IPS DF 6.9 (cell line): Measurements from ENCODE around the gene ITPR1.
"Not testable (repeated sequence)": the region's sequence is repeated elsewhere in the genome, so short reads cannot be mapped to it uniquely, and the experiment has no call there.

ENCODE experiments used
- DNase-seq: peaks from one replicate; pipeline ENCODE4 v3.0.0-alpha.2; 2013; ENCODE audit warnings: low read depth, low spot score
- H3K27ac ChIP-seq: one replicate; pipeline ENCODE4 v1.5.1; 2013; ENCODE audit warnings: low read length, control low read depth
- H3K27me3 ChIP-seq: 2 replicates; pipeline ENCODE4 v1.6.1; 2013; ENCODE audit warnings: mild to moderate bottlenecking, low read length; ENCODE audit not compliant: control insufficient read depth, insufficient read depth
- H3K36me3 ChIP-seq: 2 replicates; pipeline ENCODE4 v1.6.1; 2013; ENCODE audit warnings: low read length; ENCODE audit not compliant: control insufficient read depth, insufficient read depth
- H3K4me1 ChIP-seq: 2 replicates; pipeline ENCODE4 v1.6.1; 2013; ENCODE audit warnings: low read length; ENCODE audit not compliant: control insufficient read depth, insufficient read depth
- H3K4me3 ChIP-seq: 2 replicates; pipeline ENCODE4 v1.5.1; 2013; ENCODE audit warnings: mild to moderate bottlenecking, low read length
- H3K9me3 ChIP-seq: 2 replicates; pipeline ENCODE4 v1.6.1; 2013; ENCODE audit warnings: low read length, inconsistent platforms; ENCODE audit not compliant: control insufficient read depth, insufficient read depth
- WGBS: extraction: QIAGEN DNeasy Blood & Tissue Kit; methylation state at CpG from one replicate; pipeline ENCODE4 v1.1.7; 2013; ENCODE audit warnings: mixed read lengths, missing lambda C conversion rate; ENCODE audit not compliant: insufficient read length, insufficient coverage; 5-methylcytosine and 5-hydroxymethylcytosine counted together

The ITPR1 gene

DNA sequence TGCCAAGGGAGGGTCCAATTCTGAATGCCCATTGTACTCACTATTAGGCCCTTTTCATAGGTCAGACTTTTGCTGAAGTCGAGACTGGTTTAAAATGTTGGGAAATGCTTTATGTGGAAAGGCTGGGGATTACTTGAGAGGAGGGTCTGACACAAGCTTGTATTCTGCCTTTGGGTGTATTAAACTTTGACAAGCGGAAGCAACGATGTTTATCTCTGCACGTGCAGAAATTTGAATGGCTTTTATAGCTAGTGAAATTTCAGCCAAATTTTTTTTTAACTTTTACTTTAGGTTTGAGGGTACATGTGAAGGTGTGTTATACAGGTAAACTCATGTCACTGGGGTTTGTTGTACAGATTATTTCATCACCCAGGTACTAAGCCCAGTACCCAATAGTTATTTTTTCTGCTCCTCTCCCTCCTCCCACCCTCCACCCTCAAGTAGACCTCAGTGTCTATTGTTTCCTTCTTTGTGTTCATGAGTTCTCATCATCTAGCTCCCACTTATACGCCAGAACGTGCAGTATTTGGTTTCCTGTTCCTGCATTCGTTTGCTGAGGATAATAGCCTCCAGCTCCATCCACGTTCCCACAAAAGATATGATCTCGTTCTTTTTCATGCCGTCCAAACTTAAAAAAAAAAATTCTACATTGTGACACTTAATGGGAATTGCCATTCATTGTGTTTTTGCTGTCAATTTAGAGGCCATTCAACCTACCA is 263.1 kb downstream of the ITPR1 start:
- DNase-seq: no peak
- Histone ChIP-seq H3K4me3 (no peak overlapping the region), H3K27ac (no peak overlapping the region), H3K36me3 (no peaks in the 10 kb centered on the region), H3K9me3 (no peaks in the 10 kb centered on the region), H3K27me3 (no peaks in the 10 kb centered on the region), H3K4me1 (no peaks in the 10 kb centered on the region)
- WGBS: no CpG with 5 or more reads among the region's 10 CpGs

DNA sequence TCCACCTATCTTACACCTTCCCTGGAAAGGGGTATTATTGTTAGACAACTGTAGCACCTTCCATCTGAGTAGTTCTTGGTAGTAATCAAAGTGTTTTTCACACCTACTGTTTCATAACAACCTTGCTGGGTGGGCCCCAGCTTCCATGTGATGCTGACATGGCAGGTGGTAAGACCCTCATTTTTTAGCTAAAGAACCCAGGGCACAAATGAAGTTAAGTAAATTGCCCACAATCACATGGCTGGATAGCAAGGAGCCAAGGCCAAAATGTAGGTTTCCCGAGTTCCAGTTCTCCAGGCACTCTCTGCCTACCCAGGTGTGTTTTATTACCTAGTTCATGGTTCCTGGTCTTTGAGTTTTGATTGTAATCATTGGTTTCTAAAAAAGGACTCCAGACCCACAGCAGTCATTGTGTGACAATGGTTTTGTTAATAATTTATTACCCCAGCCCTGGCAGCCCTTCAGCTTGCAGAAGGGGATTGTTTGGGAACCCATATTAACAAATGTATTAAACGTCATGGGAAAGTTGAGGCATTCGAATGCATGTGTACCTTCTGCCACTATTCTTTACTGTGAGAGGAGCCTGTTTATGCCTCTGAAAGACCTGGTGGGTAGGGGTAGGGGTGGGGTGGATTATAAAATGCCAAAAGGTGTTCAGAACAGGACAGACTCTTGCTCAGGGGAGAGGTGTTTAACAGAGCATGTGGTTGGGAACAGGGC is 263.9 kb downstream of the ITPR1 start:
- H3K36me3 ChIP-seq: no peaks in the 10 kb centered on the region
- no peaks in the 10 kb centered on the region for H3K9me3 ChIP-seq
- H3K27ac ChIP-seq: no peak overlapping the region
- WGBS: no CpG with 5 or more reads among the region's 3 CpGs
- no peak overlapping the region for H3K4me3 ChIP-seq
- no peaks in the 10 kb centered on the region for H3K27me3 ChIP-seq
- no peaks in the 10 kb centered on the region for H3K4me1 ChIP-seq
- DNase-seq: no peak

DNA sequence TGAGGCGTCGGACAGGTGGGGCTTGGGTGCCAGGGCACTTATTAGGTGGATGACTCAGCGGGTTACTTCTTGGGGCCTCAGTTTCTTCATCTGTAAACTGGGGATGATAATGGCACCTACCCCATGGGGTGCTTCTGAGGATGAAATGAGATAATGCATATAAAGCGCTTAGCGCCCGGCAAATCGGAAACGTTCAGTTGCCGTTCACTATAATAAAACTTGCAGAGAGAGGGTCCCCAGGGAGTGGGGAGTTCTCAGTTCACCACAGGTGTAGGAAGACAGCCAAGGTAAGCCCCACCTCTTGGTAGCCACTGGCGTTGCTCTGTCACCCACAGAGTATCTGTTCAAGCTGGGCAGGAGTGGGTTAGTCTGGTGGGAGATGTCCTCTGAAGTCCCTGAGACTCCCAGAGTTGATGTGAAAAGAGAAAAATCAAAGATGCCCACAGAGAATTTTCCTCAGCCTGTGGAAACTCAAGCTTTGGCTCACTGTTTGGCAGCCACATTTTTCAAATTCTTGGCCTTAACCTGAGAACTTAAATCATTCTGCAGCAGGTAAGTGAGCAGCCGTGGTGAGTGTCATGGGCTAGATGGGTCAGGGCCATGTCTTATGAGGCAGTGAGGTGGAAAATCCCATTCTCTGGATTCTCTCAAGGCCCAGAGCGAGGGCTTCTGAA is 264.6 kb downstream of the ITPR1 start:
- no peaks in the 10 kb centered on the region for H3K4me1 ChIP-seq
- WGBS: no CpG with 5 or more reads among the region's 12 CpGs
- no peak for DNase-seq
- no peaks in the 10 kb centered on the region for H3K9me3 ChIP-seq
- no peak overlapping the region for H3K27ac ChIP-seq
- no peaks in the 10 kb centered on the region for H3K27me3 ChIP-seq
- H3K4me3 ChIP-seq: no peak overlapping the region
- H3K36me3 ChIP-seq: no peaks in the 10 kb centered on the region

DNA sequence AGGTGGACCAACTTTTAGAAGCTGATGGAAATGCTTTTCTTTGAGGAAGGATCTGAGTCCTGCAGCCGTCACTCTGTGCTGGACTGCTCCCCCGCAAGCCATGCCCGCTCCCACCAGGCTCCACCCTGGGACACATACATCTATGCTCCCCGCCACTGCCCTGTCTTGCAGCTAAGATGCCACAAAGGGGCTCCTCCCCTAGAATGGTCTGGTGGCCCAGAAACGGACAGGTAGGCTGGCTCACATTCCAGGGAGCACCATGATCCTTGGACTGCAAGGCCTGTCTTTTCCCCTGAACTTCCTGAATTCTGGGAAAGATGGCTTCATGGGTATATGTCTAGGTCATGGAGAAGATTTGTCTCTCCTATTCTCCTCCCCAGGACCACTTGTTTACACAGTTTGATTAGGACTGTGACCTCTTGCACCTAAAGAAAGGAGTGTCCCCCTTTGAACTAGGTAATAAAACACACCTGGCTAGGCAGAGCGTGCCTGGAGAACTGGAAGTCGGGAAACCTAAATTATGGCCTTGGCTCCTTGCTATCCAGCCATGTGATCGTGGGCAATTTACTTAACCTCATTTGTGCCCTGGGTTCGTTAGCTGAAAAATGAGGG is 265.2 kb downstream of the ITPR1 start:
- H3K27ac ChIP-seq: no peak overlapping the region
- no peaks in the 10 kb centered on the region for H3K36me3 ChIP-seq
- no peak for DNase-seq
- no peaks in the 10 kb centered on the region for H3K27me3 ChIP-seq
- WGBS: no CpG with 5 or more reads among the region's 9 CpGs
- H3K4me3 ChIP-seq: no peak overlapping the region
- H3K9me3 ChIP-seq: no peaks in the 10 kb centered on the region
- H3K4me1 ChIP-seq: no peaks in the 10 kb centered on the region

DNA sequence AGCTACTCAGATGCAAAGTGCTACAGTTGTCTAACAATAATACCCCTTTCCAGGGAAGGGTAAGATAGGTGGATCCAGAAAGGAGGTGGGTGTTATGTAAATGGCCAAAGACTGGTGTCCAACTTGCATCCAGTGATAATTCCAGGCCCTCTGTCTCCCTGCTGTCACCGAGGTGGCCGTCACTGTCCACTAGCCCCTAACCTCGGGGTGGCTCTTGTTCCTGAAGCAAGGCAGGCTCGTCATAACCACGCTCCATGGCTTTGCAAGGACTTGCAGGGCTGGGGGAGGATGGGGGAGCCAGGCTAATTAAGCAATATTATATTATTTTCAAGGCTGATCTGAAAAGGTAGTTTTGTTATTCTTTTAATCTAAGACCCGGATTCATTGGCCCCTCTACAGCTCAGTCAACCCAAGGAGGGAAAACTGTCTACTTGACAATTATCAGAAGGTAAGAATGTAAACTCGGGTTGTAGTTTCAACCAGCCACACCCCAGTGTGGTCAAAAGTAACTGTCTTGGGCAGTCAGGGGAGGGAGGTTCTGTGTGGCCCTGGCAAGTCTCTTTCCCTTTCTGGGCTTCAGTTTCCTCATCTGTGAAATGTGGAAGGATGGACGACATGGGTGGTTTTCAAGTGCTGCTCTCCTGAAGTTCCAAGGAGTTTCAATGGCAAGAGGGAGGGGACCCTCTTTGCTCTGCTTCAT is 266.0 kb downstream of the ITPR1 start:
- no CpG with 5 or more reads among the region's 8 CpGs for WGBS
- no peaks in the 10 kb centered on the region for H3K36me3 ChIP-seq
- H3K9me3 ChIP-seq: no peaks in the 10 kb centered on the region
- no peaks in the 10 kb centered on the region for H3K4me1 ChIP-seq
- H3K4me3 ChIP-seq: no peak overlapping the region
- H3K27ac ChIP-seq: no peak overlapping the region
- DNase-seq: no peak
- H3K27me3 ChIP-seq: no peaks in the 10 kb centered on the region

- Histone ChIP-seq H3K4me3 (no peak overlapping the region), H3K36me3 (no peaks in the 10 kb centered on the region), H3K27ac (no peak overlapping the region), H3K27me3 (no peaks in the 10 kb centered on the region), H3K9me3 (no peaks in the 10 kb centered on the region), H3K4me1 (no peaks in the 10 kb centered on the region)
- no peak for DNase-seq
- WGBS: no CpG with 5 or more reads among the region's 12 CpGs
These were observed 266.7 kb downstream of the ITPR1 start for GRCh38 chr3:4759689-4760312.

- Histone ChIP-seq H3K27ac (no peak overlapping the region), H3K27me3 (no peaks in the 10 kb centered on the region), H3K36me3 (no peaks in the 10 kb centered on the region), H3K4me1 (no peaks in the 10 kb centered on the region), H3K4me3 (no peak overlapping the region), H3K9me3 (no peaks in the 10 kb centered on the region)
- no peak for DNase-seq
- WGBS: no CpG with 5 or more reads among the region's 5 CpGs
These were observed 268.6 kb downstream of the ITPR1 start for GRCh38 chr3:4761759-4762158.

DNA sequence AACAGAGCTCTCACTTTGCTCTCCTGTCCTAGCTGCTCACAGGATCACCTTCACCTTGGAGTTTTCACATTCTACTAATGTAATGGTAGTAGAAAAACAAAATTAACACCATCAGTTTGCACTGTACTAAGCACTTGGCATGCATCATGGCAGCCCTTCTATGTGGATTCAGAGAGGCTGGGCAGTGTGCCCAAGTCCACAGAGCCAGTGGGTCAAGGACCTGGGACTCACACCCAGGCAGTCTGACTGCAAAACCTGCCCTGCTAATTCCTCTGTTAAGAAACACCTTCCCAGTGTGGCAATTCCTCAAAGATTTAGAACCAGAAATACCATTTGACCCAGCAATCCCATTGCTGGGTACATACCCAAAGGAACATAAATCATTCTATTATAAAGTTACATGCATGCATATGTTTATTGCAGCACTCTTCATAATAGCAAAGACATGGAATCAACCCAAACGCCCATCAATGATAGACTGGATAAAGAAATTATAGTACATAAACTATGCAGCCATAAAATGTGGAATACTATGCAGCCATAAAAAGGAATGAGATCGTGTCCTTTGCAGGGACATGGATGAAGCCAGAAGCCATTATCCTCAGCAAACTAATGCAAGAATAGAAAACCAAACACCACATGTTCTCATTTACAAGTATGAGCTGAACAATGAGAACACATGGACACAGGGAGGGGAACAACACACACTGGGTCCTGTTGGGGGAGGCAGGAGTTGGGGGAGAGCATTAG is 269.5 kb downstream of the ITPR1 start:
- not testable (repeated sequence) for H3K4me1 ChIP-seq, H3K4me3 ChIP-seq, H3K9me3 ChIP-seq, H3K36me3 ChIP-seq, H3K27ac ChIP-seq, DNase-seq, H3K27me3 ChIP-seq
- WGBS: no CpG with 5 or more reads among the region's 2 CpGs

GRCh38 chr3:4763604-4764247 is 270.6 kb downstream of the ITPR1 start:
- WGBS: no CpG with 5 or more reads among the region's 21 CpGs
- H3K36me3 ChIP-seq: no peaks in the 10 kb centered on the region
- no peaks in the 10 kb centered on the region for H3K27me3 ChIP-seq
- H3K4me3 ChIP-seq: no peak overlapping the region
- no peaks in the 10 kb centered on the region for H3K9me3 ChIP-seq
- no peak overlapping the region for H3K27ac ChIP-seq
- H3K4me1 ChIP-seq: no peaks in the 10 kb centered on the region
- no peak for DNase-seq
